Tibial nerve (tissue), 4 donors: ENCODE data around the gene MYL9.

Experiments used
- CTCF ChIP-seq, 5 experiments: fragments of 200-600 bp in 3 of 5; fragments of 450-650 bp in 2 of 5; sonication (generic) in 3 of 5; IDR thresholded peaks; one replicate each; pipeline ENCODE4 v1.5.1; 2016 to 2019; ENCODE audit warnings: antibody characterized with exemption in 5 of 5, mild to moderate bottlenecking in 3 of 5, moderate library complexity in 2 of 5
- EP300 ChIP-seq, 2 donors: sonication (generic); formaldehyde crosslinking; IDR thresholded peaks; one replicate each; pipeline ENCODE4 v1.6.1; 2017; ENCODE audit warnings: antibody characterized with exemption in 2 of 2, mild to moderate bottlenecking in 1 of 2
- POLR2A ChIP-seq, 2 donors: fragments of 450-650 bp; IDR thresholded peaks; one replicate each; pipeline ENCODE4 v1.6.1; 2017; ENCODE audit warnings: antibody characterized with exemption in 2 of 2, mild to moderate bottlenecking in 2 of 2, moderate library complexity in 2 of 2

DNA sequence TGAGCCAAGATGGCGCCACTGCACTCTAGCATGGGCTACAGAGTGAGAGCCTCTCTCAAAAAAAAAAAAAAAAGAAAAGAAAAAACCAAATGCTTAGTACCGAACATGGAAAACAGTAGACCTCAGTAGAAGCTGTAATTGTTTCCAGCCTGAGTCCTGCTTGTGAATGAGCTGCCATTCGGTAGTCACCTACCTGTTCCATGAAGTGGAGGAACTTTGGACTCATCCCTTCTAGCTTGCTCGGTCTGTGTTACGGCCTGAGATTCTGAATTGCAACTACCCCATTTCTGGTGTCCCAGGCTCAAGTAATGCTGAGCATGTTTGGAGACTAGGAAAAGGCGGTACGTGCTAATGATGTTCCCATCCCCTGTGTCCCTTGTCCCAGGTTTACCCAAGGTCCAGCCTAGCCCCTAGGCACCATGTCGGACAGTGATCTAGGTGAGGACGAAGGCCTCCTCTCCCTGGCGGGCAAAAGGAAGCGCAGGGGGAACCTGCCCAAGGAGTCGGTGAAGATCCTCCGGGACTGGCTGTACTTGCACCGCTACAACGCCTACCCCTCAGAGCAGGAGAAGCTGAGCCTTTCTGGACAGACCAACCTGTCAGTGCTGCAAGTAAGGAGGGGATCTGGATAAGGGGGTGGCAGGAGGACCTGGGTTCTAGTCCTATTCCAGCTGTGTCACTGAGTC is 37.2 kb downstream of the MYL9 start:
- TF ChIP-seq CTCF (IDR thresholded peaks at IDR 0.05) (no peak), POLR2A (IDR thresholded peaks at IDR 0.05) (no peak), EP300 (IDR thresholded peaks at IDR 0.05) (no peak)
